ENCODE data around the gene CTDSPL2. TPM values are rescaled to one million over a fixed set of nuclear protein-coding genes. Genes with fewer than 3 reads are reported as not detected.
"Not testable (repeated sequence)": the region's sequence is repeated elsewhere in the genome, so short reads cannot be mapped to it uniquely, and the experiment has no call there.

The CTDSPL2 gene
- total RNA-seq, 1 donor from 2014 or later = 57.9 TPM

DNA sequence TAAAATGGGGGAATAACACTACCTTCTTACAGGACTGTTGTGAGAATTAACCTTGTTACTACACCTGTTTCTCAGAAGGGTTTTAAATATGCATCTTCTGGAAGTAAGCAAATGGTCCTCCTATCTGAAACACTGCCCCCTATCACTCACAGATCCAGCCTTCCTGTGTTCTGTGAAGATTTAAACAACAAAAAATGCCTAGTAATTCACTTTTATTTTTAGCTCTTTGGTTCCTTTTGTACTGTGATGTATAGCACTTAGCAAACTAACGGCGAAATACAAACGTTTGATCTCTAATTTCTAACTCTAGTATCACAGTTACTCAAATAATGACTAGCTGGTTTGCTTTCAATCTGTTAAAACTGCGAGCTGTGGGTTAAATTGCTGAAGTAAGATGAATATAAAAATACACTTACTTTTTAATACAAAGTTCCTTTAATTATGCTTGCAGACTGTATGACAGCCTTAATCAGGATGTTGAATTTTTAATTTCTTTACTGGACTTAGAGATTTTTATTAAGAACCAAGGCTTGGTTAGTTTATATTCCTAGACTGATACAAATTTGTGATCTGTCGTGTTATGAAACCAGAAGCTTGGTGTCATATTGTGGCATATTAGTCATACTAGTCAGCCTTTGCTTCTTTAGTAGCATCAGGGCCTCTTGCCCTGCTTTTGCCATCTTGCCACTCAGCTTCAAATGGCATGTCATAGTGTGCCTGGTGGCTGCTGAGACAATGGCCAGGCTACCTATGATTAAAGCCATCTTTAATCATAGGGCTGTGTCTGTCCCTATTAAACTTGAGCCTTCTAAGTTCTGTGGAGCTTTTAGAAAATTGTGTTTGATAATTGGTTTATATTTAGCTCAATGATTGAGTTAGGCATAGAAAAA lies 118.7 kb downstream of the CTDSPL2 start:
- Mint-ChIP-seq H3K36me3 (peaks cover 23% of the 10 kb centered on the region), H3K27me3 (no peaks in the 10 kb centered on the region), H3K27ac (peak overlapping the region; percentile 42), H3K4me3 (no peak overlapping the region), H3K4me1 (ENCODE audit: unreplicated experiment) (peaks cover 21% of the 10 kb centered on the region), H3K9me3 (no peaks in the 10 kb centered on the region)
- DNase-seq (ENCODE audit: extremely low spot score, unreplicated experiment) = no peak
- TF ChIP-seq, protein P1, sequence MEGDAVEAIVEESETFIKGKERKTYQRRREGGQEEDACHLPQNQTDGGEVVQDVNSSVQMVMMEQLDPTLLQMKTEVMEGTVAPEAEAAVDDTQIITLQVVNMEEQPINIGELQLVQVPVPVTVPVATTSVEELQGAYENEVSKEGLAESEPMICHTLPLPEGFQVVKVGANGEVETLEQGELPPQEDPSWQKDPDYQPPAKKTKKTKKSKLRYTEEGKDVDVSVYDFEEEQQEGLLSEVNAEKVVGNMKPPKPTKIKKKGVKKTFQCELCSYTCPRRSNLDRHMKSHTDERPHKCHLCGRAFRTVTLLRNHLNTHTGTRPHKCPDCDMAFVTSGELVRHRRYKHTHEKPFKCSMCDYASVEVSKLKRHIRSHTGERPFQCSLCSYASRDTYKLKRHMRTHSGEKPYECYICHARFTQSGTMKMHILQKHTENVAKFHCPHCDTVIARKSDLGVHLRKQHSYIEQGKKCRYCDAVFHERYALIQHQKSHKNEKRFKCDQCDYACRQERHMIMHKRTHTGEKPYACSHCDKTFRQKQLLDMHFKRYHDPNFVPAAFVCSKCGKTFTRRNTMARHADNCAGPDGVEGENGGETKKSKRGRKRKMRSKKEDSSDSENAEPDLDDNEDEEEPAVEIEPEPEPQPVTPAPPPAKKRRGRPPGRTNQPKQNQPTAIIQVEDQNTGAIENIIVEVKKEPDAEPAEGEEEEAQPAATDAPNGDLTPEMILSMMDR (conservative IDR thresholded peaks at IDR 0.05) = peak; percentile 38

DNA sequence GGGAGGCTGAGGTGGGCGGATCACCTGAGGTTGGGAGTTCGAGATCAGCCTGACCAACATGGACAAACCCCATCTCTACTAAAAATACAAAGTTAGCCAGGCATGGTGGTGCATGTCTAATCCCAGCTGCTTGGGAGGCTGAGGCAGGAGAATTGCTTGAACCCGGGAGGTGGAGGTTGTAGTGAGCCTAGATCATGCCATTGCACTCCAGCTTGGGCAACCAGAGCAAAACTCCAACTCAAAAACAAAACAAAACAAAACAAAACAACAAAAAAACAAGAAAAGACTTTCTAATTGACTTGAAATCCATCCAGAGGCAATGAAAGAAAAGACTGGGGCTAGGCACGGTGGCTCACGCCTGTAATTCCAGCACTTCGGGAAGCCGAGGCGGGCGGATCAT lies 121.7 kb downstream of the CTDSPL2 start:
- H3K4me3 Mint-ChIP-seq; DNase-seq (ENCODE audit: extremely low spot score, unreplicated experiment); H3K36me3 Mint-ChIP-seq; H3K9me3 Mint-ChIP-seq; H3K4me1 Mint-ChIP-seq (ENCODE audit: unreplicated experiment); H3K27ac Mint-ChIP-seq; H3K27me3 Mint-ChIP-seq: not testable (repeated sequence)

DNA sequence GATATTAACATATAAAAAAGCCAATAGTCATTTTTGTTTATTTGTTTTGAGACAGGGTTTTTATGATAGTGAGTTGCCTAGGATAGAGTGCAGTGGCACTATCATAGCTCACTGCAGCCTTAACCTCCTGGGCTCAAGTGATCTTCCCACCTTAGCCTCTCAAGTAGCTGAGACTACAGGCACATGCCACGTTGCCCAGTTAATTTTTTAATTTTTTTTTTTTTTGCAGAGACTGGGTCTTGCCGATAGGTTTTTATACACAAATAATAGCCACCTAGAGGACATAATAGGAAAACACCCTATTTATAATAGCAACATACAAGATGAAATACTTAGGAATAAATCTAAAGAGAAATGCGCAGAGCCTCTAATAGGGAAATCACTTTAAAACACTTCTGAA lies 122.8 kb downstream of the CTDSPL2 start:
- TF ChIP-seq, protein P1 (conservative IDR thresholded peaks at IDR 0.05) = peak; percentile 69
- no peaks in the 10 kb centered on the region for H3K4me1 Mint-ChIP-seq (ENCODE audit: unreplicated experiment)
- no peaks in the 10 kb centered on the region for H3K9me3 Mint-ChIP-seq
- no peak overlapping the region for H3K27ac Mint-ChIP-seq
- H3K4me3 Mint-ChIP-seq = no peak overlapping the region
- peaks cover 15% of the 10 kb centered on the region for H3K36me3 Mint-ChIP-seq
- no peaks in the 10 kb centered on the region for H3K27me3 Mint-ChIP-seq
- no peak for DNase-seq (ENCODE audit: extremely low spot score, unreplicated experiment)

DNA sequence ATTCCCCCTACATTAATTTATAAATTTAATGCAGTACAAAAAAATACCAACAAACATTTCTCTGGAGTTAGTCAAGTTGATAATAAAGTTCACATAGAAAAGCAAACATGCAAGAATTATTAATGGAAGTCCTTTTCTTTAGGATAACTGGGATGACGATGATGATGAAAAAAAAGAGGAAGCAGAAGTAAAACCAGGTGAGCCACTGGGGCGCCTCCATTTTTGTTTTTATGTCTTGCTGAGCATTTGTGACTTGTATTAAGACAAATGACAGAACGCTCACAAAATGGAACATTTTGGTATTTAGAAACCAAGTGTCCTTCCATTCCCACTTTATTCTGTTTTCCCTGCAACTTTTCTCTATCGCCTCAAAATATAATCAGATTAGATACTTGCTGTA lies 123.3 kb downstream of the CTDSPL2 start:
- TF ChIP-seq, protein P1 (conservative IDR thresholded peaks at IDR 0.05) = no peak
- Mint-ChIP-seq H3K36me3 (peaks cover 19% of the 10 kb centered on the region), H3K4me3 (no peak overlapping the region), H3K27ac (no peak overlapping the region), H3K4me1 (ENCODE audit: unreplicated experiment) (no peaks in the 10 kb centered on the region), H3K9me3 (no peaks in the 10 kb centered on the region), H3K27me3 (no peaks in the 10 kb centered on the region)
- no peak for DNase-seq (ENCODE audit: extremely low spot score, unreplicated experiment)

DNA sequence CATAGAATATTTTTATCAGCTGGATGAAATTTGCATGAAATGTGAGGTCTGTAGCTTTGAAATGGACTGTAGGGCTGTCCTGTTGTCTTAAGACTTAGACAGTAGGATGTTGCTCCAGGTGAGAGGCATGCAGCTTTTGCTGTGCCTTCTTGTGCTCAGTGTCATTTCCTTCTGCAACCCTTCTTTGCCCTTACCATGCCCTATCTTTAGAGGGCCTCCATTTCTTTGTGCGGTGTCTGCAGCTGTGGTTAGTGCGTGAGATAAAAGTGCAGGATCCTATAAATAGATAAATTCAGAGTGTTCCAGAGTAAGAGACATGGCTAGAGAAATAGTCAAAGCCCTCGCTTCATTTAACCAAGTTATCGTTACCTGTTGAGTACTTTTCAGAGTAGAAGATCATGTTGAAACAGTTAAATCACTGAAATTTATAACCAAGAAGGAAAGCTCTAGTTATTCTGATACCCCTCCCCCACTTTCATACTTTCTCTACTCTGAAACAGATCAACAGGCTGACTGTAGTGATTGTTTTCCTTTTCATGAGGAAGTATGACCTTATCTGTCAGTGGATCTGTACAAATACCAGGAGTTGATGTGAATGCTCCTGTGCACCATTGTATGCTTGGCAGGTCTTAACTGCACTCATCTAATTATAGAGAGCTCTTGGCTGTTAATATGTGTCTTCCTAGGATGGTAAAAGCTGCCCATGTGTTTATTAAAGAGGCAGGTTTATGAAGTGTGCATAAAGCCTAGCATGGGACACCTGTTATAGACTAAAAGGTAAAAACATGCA lies 127.7 kb downstream of the CTDSPL2 start:
- Mint-ChIP-seq H3K36me3 (peaks cover 31% of the 10 kb centered on the region), H3K9me3 (no peaks in the 10 kb centered on the region), H3K27me3 (no peaks in the 10 kb centered on the region), H3K27ac (peak overlapping the region; percentile 80), H3K4me3 (no peak overlapping the region), H3K4me1 (ENCODE audit: unreplicated experiment) (no peaks in the 10 kb centered on the region)
- TF ChIP-seq, protein P1 (conservative IDR thresholded peaks at IDR 0.05) = no peak
- no peak for DNase-seq (ENCODE audit: extremely low spot score, unreplicated experiment)

DNA sequence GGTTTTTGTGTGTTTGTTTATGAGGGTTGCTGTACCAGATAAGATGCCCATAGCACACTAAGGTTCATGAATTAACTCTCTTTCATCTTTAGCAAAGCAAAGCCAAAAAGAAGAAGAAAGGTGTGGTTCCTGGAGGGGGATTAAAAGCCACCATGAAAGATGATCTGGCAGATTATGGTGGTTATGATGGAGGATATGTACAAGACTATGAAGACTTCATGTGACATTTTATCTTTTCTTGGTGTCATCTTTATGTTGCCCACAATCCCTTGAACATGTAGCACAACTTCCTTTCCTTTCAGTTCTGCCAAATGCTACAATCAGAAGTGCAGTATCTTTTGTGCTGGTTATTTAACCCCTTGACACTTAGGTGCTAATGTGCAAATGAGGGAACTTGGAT lies 133.5 kb downstream of the CTDSPL2 start:
- H3K4me1 Mint-ChIP-seq (ENCODE audit: unreplicated experiment); H3K27me3 Mint-ChIP-seq; H3K4me3 Mint-ChIP-seq; DNase-seq (ENCODE audit: extremely low spot score, unreplicated experiment); H3K9me3 Mint-ChIP-seq: not testable (repeated sequence)
- H3K27ac Mint-ChIP-seq = peak overlapping the region; percentile 39
- H3K36me3 Mint-ChIP-seq = peaks cover 49% of the 10 kb centered on the region
